Vagina (tissue), 2 donors: ENCODE results near the gene ZNF385B.

Experiments
- CTCF ChIP-seq, 3 experiments: fragments of 450-650 bp in 2 of 3; fragments of 200-600 bp in 1 of 3; sonication (generic) in 1 of 3; IDR thresholded peaks; one replicate each; pipeline ENCODE4 v1.5.1; 2017 to 2019; ENCODE audit warnings: antibody characterized with exemption in 3 of 3, mild to moderate bottlenecking in 2 of 3, moderate library complexity in 2 of 3
- POLR2A ChIP-seq, 2 donors: fragments of 450-650 bp; IDR thresholded peaks; one replicate each; pipeline ENCODE4 v1.6.1; 2017; ENCODE audit warnings: antibody characterized with exemption in 2 of 2, mild to moderate bottlenecking in 2 of 2, moderate library complexity in 2 of 2

- TF ChIP-seq CTCF (IDR thresholded peaks at IDR 0.05): no peak
- TF ChIP-seq POLR2A (IDR thresholded peaks at IDR 0.05): no peak
Measured at GRCh38 chr2:179427065-179427464, 434.3 kb downstream of the ZNF385B start.
